Measurements from ENCODE around the gene ZYG11A.

GRCh38 chr1:52911541-52911940, 69.0 kb downstream of the ZYG11A start:
- no peak for TF ChIP-seq CTCF (IDR thresholded peaks at IDR 0.05)
- no peak for TF ChIP-seq POLR2A (IDR thresholded peaks at IDR 0.05)
- no peak for TF ChIP-seq EP300 (IDR thresholded peaks at IDR 0.05)
- TF ChIP-seq POLR2AphosphoS5 (IDR thresholded peaks at IDR 0.05), result no peak
